ENCODE results near the gene MYL1.

The MYL1 gene

GRCh38 chr2:210315015-210315788, at the start of gene MYL1:
TSS of gene MYL1 (minus strand) at chr2:210315174. CDS start at chr2:210315042, 132 bp downstream.
- DNase-seq = no peak

DNA sequence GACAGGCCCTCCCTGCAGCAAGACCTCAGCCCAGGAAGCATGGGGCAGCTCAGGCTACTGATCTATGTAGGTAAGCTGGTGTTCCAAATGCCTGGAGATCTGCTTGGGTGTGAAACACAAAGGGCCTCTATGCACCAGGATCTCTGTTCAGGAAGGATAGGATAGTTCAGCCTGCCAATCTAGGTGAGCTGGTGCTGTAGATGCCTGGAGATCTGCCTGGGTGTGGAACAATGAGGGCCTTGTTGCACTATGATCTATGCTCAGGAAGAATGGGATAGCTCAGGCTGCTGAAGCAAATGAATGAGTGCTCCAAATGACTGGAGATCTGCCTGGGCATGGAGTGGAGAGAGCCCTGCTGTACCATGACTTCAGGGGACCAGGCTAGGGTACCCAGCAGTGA, 48.9 kb upstream of the MYL1 start:
- no peak for DNase-seq

DNA sequence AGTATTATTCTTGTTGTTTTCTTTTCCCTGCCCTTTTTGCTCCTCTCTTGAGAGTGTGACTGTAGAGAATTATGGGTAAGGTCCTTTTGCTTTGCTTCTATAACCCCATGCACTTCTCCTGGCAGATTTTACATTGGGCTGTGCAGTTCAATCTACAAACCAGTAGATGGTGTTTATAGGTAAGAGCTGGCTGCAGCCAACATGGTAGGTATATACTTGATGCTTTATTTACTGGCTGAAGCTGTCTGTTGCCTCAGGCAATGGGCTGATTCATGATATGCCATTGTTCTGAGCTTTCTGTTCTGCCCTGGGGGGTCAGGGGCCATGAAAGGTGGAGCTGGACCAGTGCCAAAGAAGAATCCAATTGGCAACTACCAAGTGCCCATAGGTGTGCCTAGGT, 48.3 kb upstream of the MYL1 start:
- DNase-seq = no peak

DNA sequence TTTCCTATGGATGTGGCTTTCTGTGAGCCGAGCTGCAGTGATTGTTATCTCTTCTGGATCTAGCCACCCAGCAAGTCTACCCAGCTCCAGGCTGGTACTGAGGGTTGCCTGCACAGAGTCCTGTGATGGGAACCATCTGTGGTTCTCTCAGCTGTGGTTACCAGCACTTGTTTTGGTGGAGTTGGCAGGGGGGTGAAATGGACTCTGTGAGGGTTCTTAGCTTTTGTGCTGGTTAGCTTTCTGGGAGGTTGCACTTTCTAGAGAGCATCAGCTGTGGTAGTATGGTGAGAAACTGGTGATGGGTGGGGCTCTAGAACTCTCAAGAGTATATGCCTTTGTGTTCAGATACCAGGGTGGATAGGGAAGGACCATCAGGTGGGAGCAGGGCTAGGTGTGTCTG, 45.4 kb upstream of the MYL1 start:
- no peak for DNase-seq

DNA sequence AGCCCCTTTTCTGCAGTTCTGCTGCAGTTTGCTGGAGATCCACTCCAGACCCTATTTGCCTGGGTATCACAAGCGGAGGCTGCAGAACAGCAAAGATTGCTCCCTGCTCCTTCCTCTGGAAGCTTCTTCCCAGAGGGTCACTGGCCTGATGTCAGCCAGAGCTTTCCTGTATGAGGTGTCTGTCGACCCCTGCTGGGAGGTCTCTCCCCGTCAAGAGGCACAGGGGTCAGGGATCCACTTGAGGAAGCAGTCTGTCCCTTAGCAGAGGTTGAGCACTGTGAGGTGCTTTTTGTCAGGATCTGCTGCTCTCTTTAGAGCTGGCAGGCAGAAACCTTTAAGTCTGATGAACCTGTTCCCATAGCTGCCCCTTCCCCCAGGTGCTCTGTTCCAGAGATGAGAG, 42.0 kb upstream of the MYL1 start:
- DNase-seq = no peak

DNA sequence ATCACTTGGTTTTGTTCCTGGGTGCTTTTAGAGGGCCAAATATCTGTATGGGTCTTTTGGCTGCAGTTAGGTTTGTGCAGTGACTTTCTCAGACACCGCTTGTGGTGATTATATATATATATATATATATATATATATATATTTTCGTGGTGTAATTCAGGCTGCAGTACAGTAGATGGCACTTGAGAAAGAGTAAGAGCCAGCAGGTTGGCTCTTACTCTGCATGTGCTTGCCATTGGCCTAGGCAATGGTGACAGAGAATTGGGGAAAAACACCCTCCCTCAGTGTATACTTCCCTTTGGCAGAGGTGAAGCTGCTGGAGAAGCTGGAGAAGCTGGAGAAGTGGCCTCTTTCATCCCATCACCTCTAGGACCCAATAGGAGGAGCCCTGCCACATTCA, 22.2 kb upstream of the MYL1 start:
- no peak for DNase-seq

DNA sequence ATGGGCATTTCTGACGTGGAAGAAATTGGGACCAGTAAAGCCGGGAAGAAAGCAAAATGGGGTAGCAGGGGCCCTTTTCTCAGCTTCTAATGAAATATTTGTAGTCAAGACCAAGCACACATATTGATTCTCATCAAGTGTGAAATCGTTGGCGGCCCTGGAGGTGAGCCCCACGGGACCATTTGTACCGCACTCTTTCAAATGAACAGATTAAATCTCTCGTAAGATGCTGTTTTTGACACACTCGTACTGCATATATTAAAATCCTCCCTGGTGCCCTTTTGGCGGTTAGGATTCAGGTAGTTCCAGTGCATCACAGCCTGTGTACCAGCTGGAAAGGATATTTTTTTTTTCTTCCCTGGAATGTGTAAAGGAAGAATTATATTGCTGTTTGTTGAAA, 9.9 kb upstream of the MYL1 start:
- no peak for DNase-seq

DNA sequence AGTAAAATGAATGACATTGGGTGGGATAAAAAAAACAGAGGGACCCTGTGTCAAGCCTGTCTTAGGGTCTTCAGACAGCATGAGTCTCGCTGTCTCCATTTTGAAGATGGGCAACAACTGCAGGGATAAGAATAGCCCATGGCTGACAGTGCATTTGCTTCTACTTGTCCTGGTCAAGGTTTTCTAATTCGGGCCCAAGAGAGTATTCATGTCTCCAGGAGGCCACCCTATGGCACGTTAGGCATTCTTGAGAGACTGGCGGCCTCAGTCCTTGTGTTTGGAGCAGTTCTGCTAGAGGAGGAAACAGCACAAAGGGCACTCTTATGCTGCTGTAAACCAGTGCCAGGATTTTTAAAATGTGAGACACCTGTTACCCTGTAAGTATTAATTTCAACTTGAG, 9.5 kb upstream of the MYL1 start:
- no peak for DNase-seq

GRCh38 chr2:210323003-210323402, 8.0 kb upstream of the MYL1 start:
- no peak for DNase-seq

- no peak for DNase-seq
Measured at GRCh38 chr2:210318891-210319290, 3.9 kb upstream of the MYL1 start.

DNA sequence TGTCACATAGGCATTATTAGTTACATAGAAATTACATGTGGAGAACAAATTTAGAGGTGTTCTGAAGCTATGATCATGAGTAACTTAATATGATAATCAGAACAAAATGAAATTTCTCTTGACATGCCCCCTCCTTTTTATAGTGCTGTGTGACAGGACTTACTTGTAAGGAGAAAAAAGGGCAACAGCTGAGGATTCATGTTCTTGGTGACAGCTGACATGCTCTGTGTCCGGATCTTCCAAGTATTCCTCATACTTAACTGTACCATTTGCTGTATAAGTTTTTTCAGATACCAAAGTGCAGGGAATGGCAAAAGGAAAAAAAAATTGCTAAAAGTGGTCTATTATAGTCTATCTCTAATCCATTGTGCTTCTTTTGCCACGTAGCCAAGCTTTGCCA, 3.5 kb upstream of the MYL1 start:
- no peak for DNase-seq

DNA sequence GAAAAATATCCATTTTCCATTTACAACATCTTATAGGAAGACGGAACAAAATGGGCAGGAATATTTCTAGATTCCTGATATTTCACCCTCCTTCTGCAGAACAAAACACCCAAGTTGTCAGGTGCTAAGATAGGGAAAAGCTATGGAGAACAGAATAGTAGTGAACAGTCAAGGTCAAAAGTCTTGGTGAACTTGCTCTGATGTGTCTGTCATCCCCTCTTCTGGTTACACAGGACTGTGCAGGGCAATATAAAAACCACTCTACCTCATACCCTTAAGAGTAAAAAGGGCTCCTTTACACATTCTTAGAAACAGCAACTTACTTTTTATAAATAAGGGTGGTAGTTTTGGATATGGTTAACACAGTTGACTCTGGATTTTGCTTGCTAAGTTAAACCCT, 4.4 kb downstream of the MYL1 start:
- DNase-seq = no peak

GRCh38 chr2:210309548-210310233, 5.3 kb downstream of the MYL1 start:
- no peak for DNase-seq

- no peak for DNase-seq
Measured at GRCh38 chr2:210303498-210303897, 11.5 kb downstream of the MYL1 start.

DNA sequence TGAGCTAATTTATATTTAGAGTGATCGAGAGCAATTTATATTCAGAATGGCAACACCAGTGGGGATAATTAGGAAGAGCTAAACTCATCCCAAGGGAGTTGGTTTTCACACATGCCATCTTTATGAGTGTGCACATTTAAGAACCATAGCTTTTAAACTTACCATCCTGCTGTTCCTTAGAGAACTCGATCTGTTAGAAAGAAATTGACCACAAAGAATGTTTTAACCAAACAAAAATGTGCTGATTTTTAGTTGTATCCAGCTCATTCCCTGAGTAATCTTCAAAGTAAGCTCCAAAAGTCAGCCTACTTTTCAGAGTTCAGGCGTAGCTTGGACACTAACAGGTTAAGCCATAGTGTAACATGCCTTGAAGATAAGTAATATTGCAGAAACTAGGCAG, 12.6 kb downstream of the MYL1 start:
- DNase-seq = no peak

DNA sequence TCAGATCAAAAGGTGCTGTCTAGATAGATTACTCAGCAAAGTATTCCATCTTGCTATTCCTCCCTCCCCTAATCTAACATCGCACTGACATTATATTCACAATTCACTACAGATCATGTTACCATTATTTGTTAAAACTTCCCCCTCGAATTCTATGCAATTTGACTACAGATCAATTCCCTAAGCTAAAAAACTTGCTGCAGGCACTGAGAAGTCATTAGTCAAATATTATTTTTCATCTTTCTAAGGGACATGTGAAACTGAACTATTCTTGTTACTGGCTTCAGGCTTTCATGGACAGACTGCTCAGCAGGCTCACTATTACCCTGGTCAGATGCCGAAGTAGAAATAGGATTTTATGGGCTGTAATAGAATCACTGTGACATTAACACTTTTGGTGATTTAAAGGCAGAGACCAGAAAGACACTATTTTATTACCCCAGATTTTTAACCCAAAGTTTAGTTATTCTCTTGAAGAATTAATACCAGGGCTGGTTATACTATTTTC, 15.1 kb downstream of the MYL1 start:
- no peak for DNase-seq

DNA sequence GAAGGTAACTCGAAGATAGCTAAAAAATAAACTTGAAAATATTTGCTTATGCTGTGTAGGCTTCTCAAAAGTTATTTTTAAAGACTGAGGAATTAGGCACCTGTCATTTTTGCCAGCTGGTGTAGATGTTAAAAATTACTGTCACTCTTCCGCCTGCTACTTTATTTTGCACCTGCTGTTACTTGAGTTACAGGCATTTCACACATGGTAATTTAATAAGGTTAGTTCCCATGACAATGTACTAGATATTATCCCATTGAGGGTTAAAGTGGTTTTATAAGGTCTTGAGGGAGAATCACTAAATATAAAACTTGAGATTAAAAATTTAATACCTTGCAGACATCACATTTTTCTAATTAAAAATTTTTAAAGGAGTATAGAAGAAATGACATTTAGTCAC, 26.6 kb downstream of the MYL1 start:
- DNase-seq = no peak

GRCh38 chr2:210287301-210287700, 27.7 kb downstream of the MYL1 start:
- no peak for DNase-seq

DNA sequence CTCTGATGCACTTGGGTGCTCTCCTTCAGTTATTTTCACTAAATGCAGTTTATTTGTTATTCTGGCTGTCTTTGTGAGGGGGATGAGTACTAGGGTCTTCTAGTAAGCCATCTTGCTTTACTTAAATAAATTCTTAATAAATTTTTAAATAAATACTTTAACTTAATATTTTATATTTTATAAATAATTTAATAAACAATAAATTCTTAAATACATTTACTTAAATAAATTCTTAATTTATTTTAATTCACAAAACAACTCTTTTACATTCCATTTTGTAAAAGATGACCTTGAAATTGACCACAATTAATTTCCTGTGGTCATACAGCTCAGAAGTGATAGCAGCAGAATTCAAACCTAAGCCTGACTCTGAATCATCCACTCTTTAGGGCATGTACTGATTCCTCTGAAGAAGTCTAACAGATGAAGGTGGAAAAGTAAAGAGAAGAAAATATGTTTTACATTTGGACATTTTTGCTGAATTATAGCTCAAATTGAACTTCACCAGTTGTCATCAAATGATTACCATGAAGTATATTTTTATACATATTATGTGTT, 28.8 kb downstream of the MYL1 start:
- DNase-seq = no peak

- no peak for DNase-seq
Measured at GRCh38 chr2:210277133-210277532, 37.8 kb downstream of the MYL1 start.

- no peak for DNase-seq
Measured at GRCh38 chr2:210271300-210271699, 43.7 kb downstream of the MYL1 start.

- DNase-seq = no peak
Measured at GRCh38 chr2:210269148-210269547, 45.8 kb downstream of the MYL1 start.

DNA sequence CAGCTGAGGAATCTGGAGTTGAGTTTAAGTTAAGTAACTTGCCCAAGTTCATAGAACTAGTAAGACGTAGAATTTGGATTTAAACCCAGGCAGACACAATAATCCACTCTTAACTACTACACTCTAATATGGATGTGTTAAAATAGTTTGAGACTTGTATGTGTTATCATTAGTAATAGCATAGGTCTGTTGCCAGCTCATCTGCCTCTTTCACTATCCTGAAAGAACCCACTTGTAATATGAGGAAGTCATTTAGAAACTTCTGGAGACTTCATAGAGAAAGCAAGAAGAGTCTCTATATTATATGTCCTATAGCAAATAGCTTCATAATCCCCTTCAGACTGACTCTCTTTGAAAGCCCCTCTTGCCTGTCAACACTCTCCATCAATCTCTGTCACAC, 46.7 kb downstream of the MYL1 start:
- no peak for DNase-seq

DNA sequence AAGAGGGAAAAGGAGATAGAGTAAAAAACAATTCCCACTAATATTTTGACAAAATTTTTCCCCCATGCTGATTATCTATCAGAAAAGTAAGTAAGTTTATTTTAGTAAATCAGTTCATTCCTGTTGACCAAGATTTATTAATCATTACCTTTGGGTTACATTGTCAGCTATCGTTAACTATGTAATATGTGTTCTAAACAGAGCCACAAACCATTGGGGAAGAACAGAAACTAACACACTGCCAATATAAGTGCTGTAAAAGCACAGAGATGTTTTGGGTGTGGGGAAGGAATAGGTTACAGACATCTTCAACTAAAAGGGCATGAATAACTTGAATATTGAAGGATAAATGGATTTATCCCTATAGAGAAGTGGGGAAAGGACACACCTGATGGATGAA, 47.3 kb downstream of the MYL1 start:
- no peak for DNase-seq
